Measurements from ENCODE around the gene NPM3.

DNA sequence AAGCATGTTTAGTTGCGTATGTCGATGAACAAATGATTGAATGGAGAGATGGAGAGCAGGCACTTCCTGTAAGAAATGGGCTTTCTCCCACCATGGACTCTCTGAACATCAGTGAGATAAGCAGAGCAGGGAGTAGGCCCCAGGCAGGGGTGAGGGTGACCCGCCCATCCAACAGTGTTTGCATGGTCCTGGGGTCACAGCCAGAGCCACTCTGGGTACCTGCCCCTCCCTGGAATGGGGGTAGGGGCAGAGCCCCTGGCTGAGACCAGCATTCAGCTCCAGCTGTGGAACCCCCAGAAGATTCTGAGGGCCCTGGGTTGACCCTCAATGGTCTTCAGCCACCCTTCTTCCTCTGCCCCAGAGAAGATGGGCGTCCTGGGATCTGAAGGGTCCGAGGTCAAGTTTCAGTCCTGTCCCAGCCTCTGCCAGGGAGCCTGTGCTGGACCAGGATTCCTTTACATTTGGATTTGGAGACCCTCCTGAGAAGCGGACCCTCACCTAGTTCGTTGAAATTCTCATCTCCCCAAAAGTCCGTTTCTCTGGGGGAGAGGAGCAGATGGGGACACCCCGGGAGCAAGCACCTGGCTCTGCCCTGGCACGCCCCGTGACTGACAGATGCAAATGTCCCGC, 5.0 kb downstream of the NPM3 start:
- TF ChIP-seq POLR2A (IDR thresholded peaks at IDR 0.05) = no peak
- TF ChIP-seq, protein P1, sequence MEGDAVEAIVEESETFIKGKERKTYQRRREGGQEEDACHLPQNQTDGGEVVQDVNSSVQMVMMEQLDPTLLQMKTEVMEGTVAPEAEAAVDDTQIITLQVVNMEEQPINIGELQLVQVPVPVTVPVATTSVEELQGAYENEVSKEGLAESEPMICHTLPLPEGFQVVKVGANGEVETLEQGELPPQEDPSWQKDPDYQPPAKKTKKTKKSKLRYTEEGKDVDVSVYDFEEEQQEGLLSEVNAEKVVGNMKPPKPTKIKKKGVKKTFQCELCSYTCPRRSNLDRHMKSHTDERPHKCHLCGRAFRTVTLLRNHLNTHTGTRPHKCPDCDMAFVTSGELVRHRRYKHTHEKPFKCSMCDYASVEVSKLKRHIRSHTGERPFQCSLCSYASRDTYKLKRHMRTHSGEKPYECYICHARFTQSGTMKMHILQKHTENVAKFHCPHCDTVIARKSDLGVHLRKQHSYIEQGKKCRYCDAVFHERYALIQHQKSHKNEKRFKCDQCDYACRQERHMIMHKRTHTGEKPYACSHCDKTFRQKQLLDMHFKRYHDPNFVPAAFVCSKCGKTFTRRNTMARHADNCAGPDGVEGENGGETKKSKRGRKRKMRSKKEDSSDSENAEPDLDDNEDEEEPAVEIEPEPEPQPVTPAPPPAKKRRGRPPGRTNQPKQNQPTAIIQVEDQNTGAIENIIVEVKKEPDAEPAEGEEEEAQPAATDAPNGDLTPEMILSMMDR (IDR thresholded peaks at IDR 0.05) = no peak
